Retinal pigment epithelial cell (primary cell): Measurements from ENCODE around the gene DNER.

Source experiments
- DNase-seq: peaks from one replicate; pipeline ENCODE4 v3.0.0-alpha.2; 2010; ENCODE audit warnings: low read depth
- H3K4me3 ChIP-seq: 2 replicates; pipeline ENCODE4 v1.5.1; 2011; ENCODE audit warnings: mild to moderate bottlenecking, low read length, control low read depth, moderate library complexity
- TF ChIP-seq, protein P1 (sequence below): conservative IDR thresholded peaks from 2 replicates; pipeline ENCODE4 v1.5.1; 2011; ENCODE audit warnings: low read depth, low read length, control low read depth, inconsistent platforms

The DNER gene

DNA sequence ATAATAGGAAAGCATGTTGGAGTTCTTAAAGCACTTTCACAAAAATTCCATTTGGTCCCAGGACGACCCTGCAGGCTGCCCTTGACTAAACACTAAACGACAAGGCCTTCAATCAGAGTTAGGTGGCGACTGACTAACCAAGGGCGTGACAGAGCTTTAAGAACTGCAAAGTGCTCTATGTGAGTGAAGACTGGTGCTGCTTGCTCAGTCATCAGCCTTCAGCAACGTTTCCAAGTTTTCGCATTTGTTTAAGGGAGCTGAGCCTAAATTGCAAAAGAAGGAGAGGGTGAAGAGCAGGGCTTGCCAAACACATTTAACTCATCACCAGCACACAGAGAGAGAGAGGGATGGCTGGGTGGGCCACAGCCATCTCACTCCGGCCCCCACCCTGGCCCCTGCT, 238.6 kb downstream of the DNER start:
- TF ChIP-seq, protein P1, sequence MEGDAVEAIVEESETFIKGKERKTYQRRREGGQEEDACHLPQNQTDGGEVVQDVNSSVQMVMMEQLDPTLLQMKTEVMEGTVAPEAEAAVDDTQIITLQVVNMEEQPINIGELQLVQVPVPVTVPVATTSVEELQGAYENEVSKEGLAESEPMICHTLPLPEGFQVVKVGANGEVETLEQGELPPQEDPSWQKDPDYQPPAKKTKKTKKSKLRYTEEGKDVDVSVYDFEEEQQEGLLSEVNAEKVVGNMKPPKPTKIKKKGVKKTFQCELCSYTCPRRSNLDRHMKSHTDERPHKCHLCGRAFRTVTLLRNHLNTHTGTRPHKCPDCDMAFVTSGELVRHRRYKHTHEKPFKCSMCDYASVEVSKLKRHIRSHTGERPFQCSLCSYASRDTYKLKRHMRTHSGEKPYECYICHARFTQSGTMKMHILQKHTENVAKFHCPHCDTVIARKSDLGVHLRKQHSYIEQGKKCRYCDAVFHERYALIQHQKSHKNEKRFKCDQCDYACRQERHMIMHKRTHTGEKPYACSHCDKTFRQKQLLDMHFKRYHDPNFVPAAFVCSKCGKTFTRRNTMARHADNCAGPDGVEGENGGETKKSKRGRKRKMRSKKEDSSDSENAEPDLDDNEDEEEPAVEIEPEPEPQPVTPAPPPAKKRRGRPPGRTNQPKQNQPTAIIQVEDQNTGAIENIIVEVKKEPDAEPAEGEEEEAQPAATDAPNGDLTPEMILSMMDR: no peak
- H3K4me3 ChIP-seq: no peak overlapping the region
- no peak for DNase-seq

DNA sequence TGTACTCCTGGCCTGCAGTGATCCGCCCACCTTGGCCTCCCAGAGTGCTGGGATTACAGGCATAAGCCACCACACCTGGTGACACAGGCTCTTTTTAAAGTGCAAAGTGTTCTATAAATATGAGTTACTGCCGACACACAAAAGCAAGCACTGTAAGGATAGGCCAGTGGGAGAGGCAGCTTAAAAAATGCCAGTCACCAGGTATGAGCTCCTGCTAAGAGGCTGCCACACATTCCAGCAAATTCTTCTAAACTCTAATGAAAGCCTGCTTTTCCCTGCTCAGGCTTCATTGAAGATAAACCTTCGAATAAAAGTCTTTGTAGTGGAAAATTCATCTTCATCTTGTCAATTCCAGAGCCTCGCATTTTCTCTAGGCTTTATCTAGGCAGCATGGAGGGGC, 240.2 kb downstream of the DNER start:
- no peak for DNase-seq
- TF ChIP-seq, protein P1: no peak
- H3K4me3 ChIP-seq: no peak overlapping the region

GRCh38 chr2:229470781-229471180, 243.6 kb downstream of the DNER start:
- TF ChIP-seq, protein P1: no peak
- DNase-seq: no peak
- H3K4me3 ChIP-seq: no peak overlapping the region

GRCh38 chr2:229467783-229468182, 246.6 kb downstream of the DNER start:
- no peak overlapping the region for H3K4me3 ChIP-seq
- no peak for DNase-seq
- TF ChIP-seq, protein P1: no peak

DNA sequence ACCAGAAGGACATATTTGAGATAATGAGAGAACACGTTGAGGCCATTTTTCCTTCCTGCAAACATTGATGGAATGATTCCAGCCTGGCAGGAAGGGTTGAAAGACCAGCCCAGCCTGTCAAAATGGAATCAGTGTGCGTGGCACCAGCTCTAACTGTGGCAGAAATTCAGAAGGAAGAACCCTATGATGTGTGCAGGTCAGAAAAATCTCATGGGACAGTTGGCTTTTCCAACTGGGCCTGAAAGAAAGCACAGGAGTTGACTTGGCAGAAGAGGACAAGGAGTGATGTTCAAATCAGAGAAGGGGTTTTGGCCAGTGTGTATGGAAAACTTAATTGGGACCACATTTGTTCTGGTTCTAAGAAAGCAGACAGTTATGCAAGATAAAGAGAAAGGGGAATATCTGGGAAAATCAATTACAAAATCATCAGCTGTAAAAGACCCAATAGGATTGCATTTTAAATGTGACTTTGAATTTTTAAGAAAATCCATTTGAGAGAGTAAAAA, 250.5 kb downstream of the DNER start:
- no peak overlapping the region for H3K4me3 ChIP-seq
- no peak for DNase-seq
- TF ChIP-seq, protein P1: no peak

GRCh38 chr2:229462112-229462511, 252.2 kb downstream of the DNER start:
- TF ChIP-seq, protein P1: no peak
- H3K4me3 ChIP-seq: no peak overlapping the region
- no peak for DNase-seq

DNA sequence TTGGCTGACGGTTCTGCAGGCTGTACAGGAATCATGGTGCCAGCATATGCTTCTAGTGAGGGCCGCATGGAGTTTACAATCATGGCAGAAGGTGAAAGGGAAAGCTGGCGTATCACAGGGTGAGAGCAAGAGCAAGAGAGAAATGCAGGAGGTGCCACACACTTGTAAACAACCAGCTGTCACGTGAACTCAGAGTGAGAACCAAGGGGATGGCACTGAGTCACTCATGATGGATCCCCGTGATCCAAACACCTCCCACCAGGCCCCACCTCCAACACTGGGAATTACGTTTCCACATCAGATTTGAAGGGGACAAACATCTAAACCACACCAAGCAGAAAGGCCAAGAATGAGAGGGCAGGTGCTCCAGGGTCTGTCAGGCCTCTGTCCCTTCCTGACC, 258.3 kb downstream of the DNER start:
- TF ChIP-seq, protein P1: no peak
- no peak overlapping the region for H3K4me3 ChIP-seq
- DNase-seq: no peak
